Mammary epithelial cell (primary cell): ENCODE data around the gene DNAJB6.

Experiments used
- EZH2 ChIP-seq: IDR thresholded peaks from 2 replicates; pipeline ENCODE4 v1.6.1; 2012; ENCODE audit warnings: low read length, inconsistent platforms, borderline replicate concordance
- TF ChIP-seq, protein P1 (sequence below), 2 donors: IDR thresholded peaks in 1 of 2; conservative IDR thresholded peaks in 1 of 2; 2 replicates each; pipeline ENCODE4 v1.5.1; 2011 to 2012; ENCODE audit warnings: inconsistent platforms in 2 of 2, low read length in 2 of 2, mild to moderate bottlenecking in 2 of 2, control low read depth in 1 of 2, low read depth in 1 of 2; ENCODE audit not compliant: insufficient read depth in 1 of 2; ENCODE audit errors: extremely low read depth in 1 of 2

DNA sequence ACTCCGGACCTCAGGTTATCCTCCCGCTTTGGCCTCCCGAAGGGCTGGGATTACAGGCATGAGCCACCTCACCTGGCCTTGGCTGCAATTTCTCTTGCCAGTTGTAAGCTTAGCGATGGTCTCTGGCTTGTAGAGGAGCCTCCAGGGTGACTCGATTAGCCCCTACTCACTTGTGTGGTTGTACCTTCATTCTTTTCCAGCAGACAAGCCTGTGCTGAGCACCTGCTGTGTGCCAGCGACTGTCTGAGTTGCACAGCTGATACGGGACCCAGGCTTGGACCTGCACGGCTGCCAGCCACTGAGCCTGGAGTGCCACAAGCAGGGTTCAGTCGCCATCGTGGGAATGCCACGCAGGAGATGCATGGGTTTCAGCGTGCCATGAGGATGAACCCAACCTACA, 42.0 kb upstream of the DNAJB6 start:
- TF ChIP-seq, protein P1, sequence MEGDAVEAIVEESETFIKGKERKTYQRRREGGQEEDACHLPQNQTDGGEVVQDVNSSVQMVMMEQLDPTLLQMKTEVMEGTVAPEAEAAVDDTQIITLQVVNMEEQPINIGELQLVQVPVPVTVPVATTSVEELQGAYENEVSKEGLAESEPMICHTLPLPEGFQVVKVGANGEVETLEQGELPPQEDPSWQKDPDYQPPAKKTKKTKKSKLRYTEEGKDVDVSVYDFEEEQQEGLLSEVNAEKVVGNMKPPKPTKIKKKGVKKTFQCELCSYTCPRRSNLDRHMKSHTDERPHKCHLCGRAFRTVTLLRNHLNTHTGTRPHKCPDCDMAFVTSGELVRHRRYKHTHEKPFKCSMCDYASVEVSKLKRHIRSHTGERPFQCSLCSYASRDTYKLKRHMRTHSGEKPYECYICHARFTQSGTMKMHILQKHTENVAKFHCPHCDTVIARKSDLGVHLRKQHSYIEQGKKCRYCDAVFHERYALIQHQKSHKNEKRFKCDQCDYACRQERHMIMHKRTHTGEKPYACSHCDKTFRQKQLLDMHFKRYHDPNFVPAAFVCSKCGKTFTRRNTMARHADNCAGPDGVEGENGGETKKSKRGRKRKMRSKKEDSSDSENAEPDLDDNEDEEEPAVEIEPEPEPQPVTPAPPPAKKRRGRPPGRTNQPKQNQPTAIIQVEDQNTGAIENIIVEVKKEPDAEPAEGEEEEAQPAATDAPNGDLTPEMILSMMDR (conservative IDR thresholded peaks at IDR 0.05 in 1 of 2, IDR thresholded peaks at IDR 0.05 in 1 of 2; ENCODE audit: extremely low read depth in 1 of 2, insufficient read depth in 1 of 2, low read depth in 1 of 2, low read length in 2 of 2) = no peak
- TF ChIP-seq EZH2 = no peak
